CD14-positive monocyte (primary cell): ENCODE measurements around the gene ADGRL3. TPM values are rescaled to one million over a fixed set of nuclear protein-coding genes. Genes with fewer than 3 reads are reported as not detected.

Experiments used
- DNase-seq, 3 donors: peaks; one replicate each; pipeline ENCODE4 v3.0.0-alpha.2; 2011 to 2022
- H2AFZ ChIP-seq: 2 replicates; pipeline ENCODE4 v1.6.0; 2012; ENCODE audit warnings: mild to moderate bottlenecking, low read depth, low read length, inconsistent platforms; ENCODE audit not compliant: insufficient read depth, poor library complexity, severe bottlenecking
- H3K27ac ChIP-seq, 2 donors: 1 replicate in 1 of 2; 2 replicates in 1 of 2; pipeline ENCODE4 v1.5.1; 2012 to 2013; ENCODE audit warnings: low read length in 2 of 2, control low read depth in 1 of 2, inconsistent platforms in 1 of 2, low read depth in 1 of 2, mild to moderate bottlenecking in 1 of 2
- H3K27me3 ChIP-seq, 2 donors: one replicate each; pipeline versions ENCODE4 v1.6.0 to v1.6.1; 2011 to 2013; ENCODE audit warnings: low read length in 2 of 2; ENCODE audit not compliant: control insufficient read depth in 2 of 2, insufficient read depth in 2 of 2
- H3K36me3 ChIP-seq, 2 donors: replicated peaks in 1 of 2; 1 replicate in 1 of 2; 2 replicates in 1 of 2; pipeline versions ENCODE4 v1.5.1 to v1.6.1; 2012 to 2013; ENCODE audit warnings: low read length in 2 of 2, control low read depth in 1 of 2, inconsistent platforms in 1 of 2, mild to moderate bottlenecking in 1 of 2; ENCODE audit not compliant: insufficient read depth in 2 of 2, control insufficient read depth in 1 of 2
- H3K4me1 ChIP-seq, 2 donors: 1 replicate in 1 of 2; 2 replicates in 1 of 2; pipeline versions ENCODE4 v1.5.1 to v1.6.1; 2012 to 2013; ENCODE audit warnings: low read length in 2 of 2, control low read depth in 1 of 2, inconsistent platforms in 1 of 2, mild to moderate bottlenecking in 1 of 2, moderate library complexity in 1 of 2; ENCODE audit not compliant: insufficient read depth in 2 of 2, control insufficient read depth in 1 of 2
- H3K4me2 ChIP-seq: replicated peaks from 2 replicates; pipeline ENCODE3; 2012; ENCODE audit warnings: low read length, moderate library complexity, mild to moderate bottlenecking; ENCODE audit not compliant: poor library complexity, severe bottlenecking; ENCODE audit errors: extremely low read depth
- H3K4me3 ChIP-seq, 3 experiments: fragments of 200-600 bp in 1 of 3; sonication (generic) in 1 of 3; replicated peaks in 1 of 3; 1 replicate in 2 of 3; 2 replicates in 1 of 3; pipeline ENCODE4 v1.5.1; 2011 to 2013; ENCODE audit warnings: low read length in 3 of 3, mild to moderate bottlenecking in 3 of 3, control low read depth in 2 of 3, low read depth in 2 of 3, inconsistent platforms in 1 of 3, moderate library complexity in 1 of 3
- H3K79me2 ChIP-seq: 2 replicates; pipeline ENCODE4 v1.6.0; 2012; ENCODE audit warnings: mild to moderate bottlenecking, control low read depth, inconsistent platforms, low read length, moderate library complexity; ENCODE audit not compliant: insufficient read depth
- H3K9ac ChIP-seq: 2 replicates; pipeline ENCODE4 v1.6.0; 2017; ENCODE audit warnings: low read length, mild to moderate bottlenecking; ENCODE audit not compliant: insufficient read depth, poor library complexity, severe bottlenecking
- H3K9me3 ChIP-seq, 2 donors: replicated peaks in 1 of 2; 1 replicate in 1 of 2; 2 replicates in 1 of 2; pipeline versions ENCODE4 v1.5.1 to v1.6.1; 2012 to 2013; ENCODE audit warnings: low read length in 2 of 2, control low read depth in 1 of 2; ENCODE audit not compliant: control insufficient read depth in 1 of 2, insufficient read depth in 1 of 2
- H4K20me1 ChIP-seq: 2 replicates; pipeline ENCODE4 v1.6.0; 2012; ENCODE audit warnings: mild to moderate bottlenecking, low read length, control low read depth, moderate library complexity; ENCODE audit not compliant: insufficient read depth
- H3K27ac Mint-ChIP-seq, 7 donors: one replicate each; pipeline ENCODE4 v1.8.0; 2020; ENCODE audit warnings: mild to moderate bottlenecking in 7 of 7, mixed read lengths in 7 of 7, moderate library complexity in 6 of 7, inconsistent platforms in 2 of 7
- H3K27me3 Mint-ChIP-seq, 3 donors: one replicate each; pipeline ENCODE4 v1.8.0; 2021 to 2022; ENCODE audit warnings: low read depth in 3 of 3, mild to moderate bottlenecking in 3 of 3, mixed read lengths in 3 of 3, moderate library complexity in 3 of 3, inconsistent platforms in 1 of 3
- H3K36me3 Mint-ChIP-seq, 2 donors: one replicate each; pipeline ENCODE4 v1.8.0; 2020; ENCODE audit warnings: mixed read lengths in 2 of 2, inconsistent platforms in 1 of 2, mild to moderate bottlenecking in 1 of 2
- H3K4me1 Mint-ChIP-seq: one replicate; pipeline ENCODE4 v1.8.0; 2020; ENCODE audit warnings: mild to moderate bottlenecking, mixed read lengths
- H3K4me3 Mint-ChIP-seq, 2 donors: one replicate each; pipeline ENCODE4 v1.8.0; 2020; ENCODE audit warnings: mild to moderate bottlenecking in 2 of 2, mixed read lengths in 2 of 2, moderate library complexity in 1 of 2
- H3K9me3 Mint-ChIP-seq, 7 donors: one replicate each; pipeline ENCODE4 v1.8.0; 2020 to 2022; ENCODE audit warnings: mixed read lengths in 7 of 7, mild to moderate bottlenecking in 6 of 7, moderate library complexity in 6 of 7, inconsistent platforms in 2 of 7
- WGBS: methylation state at CpG from one replicate; pipeline ENCODE4 v1.1.5; 2013; ENCODE audit warnings: missing lambda C conversion rate; ENCODE audit not compliant: insufficient coverage; 5-methylcytosine and 5-hydroxymethylcytosine counted together
- intact Hi-C, 2 donors: fragments of 100-400 bp; cut with micrococcal nuclease; formaldehyde crosslinking; loops; one replicate each; pipeline versions ENCODE4 v1.15.0 to v1.15.1; 2023
- polyA plus RNA-seq, 3 donors: library from polyadenylated mRNA; depleted of rRNA in 1 of 3; unstranded in 2 of 3; stranded (reverse) in 1 of 3; fragments of 300-500 nt in 2 of 3; fragments of >200 nt in 1 of 3; fragmentation: Illumina TruSeq in 2 of 3; gene quantifications; 1 replicate in 2 of 3; 2 replicates in 1 of 3; pipeline ENCODE4 v1.2.3, GENCODE V29; 2012 to 2021
- TF ChIP-seq, protein P1 (sequence below): fragments of 200-600 bp; IDR thresholded peaks from one replicate; pipeline ENCODE4 v1.8.0; 2022; ENCODE audit warnings: antibody characterized with exemption, mild to moderate bottlenecking

The ADGRL3 gene
- polyA plus RNA-seq, 3 donors, result not detected

DNA sequence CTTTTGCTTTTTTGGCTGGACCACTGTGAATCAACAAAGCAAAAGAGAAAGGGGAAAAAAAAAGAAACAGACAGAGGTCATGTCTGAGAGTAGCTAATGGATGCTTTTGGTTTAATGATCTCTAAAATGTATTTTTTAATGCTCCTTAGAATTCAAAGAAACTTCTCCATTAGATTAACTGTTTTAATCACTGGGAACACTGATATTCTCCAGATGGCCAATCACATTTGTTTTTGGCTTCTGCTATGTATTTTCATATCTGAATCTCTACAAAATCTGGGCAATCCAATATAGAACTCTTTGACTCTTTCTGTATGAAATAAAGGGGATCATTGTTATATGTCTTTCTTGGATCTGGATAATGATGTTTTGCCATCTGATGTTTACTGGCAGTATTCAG, 278.2 kb downstream of the ADGRL3 start:
- Histone ChIP-seq H4K20me1 (no peaks in the 10 kb centered on the region), H3K27me3 (no peaks in the 10 kb centered on the region), H3K9me3 (no peaks in the 10 kb centered on the region), H3K4me3 (no peak overlapping the region), H3K79me2 (no peaks in the 10 kb centered on the region), H2AFZ (no peak overlapping the region), H3K36me3 (no peaks in the 10 kb centered on the region), H3K9ac (no peak overlapping the region), H3K27ac (no peak overlapping the region), H3K4me1 (no peaks in the 10 kb centered on the region), H3K4me2 (no peak overlapping the region)
- Mint-ChIP-seq H3K9me3 (peaks cover 0 to 2% (median 0%) of the 10 kb centered on the region in 7 donors), H3K4me1 (no peaks in the 10 kb centered on the region), H3K27ac (no peak overlapping the region), H3K36me3 (no peaks in the 10 kb centered on the region), H3K4me3 (no peak overlapping the region), H3K27me3 (no peaks in the 10 kb centered on the region)
- intact Hi-C loops, result no loop called here
- TF ChIP-seq, protein P1, sequence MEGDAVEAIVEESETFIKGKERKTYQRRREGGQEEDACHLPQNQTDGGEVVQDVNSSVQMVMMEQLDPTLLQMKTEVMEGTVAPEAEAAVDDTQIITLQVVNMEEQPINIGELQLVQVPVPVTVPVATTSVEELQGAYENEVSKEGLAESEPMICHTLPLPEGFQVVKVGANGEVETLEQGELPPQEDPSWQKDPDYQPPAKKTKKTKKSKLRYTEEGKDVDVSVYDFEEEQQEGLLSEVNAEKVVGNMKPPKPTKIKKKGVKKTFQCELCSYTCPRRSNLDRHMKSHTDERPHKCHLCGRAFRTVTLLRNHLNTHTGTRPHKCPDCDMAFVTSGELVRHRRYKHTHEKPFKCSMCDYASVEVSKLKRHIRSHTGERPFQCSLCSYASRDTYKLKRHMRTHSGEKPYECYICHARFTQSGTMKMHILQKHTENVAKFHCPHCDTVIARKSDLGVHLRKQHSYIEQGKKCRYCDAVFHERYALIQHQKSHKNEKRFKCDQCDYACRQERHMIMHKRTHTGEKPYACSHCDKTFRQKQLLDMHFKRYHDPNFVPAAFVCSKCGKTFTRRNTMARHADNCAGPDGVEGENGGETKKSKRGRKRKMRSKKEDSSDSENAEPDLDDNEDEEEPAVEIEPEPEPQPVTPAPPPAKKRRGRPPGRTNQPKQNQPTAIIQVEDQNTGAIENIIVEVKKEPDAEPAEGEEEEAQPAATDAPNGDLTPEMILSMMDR, result no peak
- no peak for DNase-seq

DNA sequence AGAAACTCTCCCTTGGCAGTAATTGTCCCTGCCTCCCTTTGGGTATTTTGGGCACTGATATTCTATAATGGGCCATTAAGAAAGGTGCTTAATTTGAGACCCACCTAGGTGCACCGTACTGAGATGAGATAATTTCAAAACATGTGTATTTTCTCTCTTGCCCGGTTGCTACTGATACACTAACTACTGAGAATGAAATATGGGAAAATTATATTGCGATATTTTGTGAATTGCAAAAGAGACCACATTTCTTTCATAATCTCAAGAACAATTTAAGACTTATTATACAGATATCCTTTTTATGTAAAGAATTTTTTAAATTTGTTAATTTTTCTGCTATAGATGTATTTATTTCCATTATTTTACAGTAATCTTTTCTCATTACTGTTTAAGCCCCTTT, 284.9 kb downstream of the ADGRL3 start:
- Histone ChIP-seq H3K79me2 (no peaks in the 10 kb centered on the region), H3K27ac (no peak overlapping the region), H3K9me3 (no peaks in the 10 kb centered on the region), H3K27me3 (no peaks in the 10 kb centered on the region), H2AFZ (no peak overlapping the region), H3K9ac (no peak overlapping the region), H3K4me1 (no peaks in the 10 kb centered on the region), H3K4me2 (no peak overlapping the region), H4K20me1 (no peaks in the 10 kb centered on the region), H3K36me3 (no peaks in the 10 kb centered on the region), H3K4me3 (no peak overlapping the region)
- no peak for DNase-seq
- Mint-ChIP-seq H3K4me1 (no peaks in the 10 kb centered on the region), H3K4me3 (no peak overlapping the region), H3K27me3 (no peaks in the 10 kb centered on the region), H3K27ac (no peak overlapping the region), H3K9me3 (peaks cover 0 to 3% (median 0%) of the 10 kb centered on the region in 7 donors), H3K36me3 (no peaks in the 10 kb centered on the region)
- WGBS, result no CpG with 5 or more reads among the region's 3 CpGs
- intact Hi-C loops, result no loop called here
- TF ChIP-seq, protein P1, result no peak
